GM12878 (cell line): ENCODE results near the gene POLA1. TPM values are rescaled to one million over a fixed set of nuclear protein-coding genes. Genes with fewer than 3 reads are reported as not detected.

Experiments used
- ATAC-seq: fragments of 200-7000 bp; cut with Tn5 transposase; 3 replicates; pipeline ENCODE4 v1.9.1; 2020; ENCODE audit warnings: mild to moderate bottlenecking, moderate library complexity
- BruUV-seq: library from RNA; stranded (reverse); fragments of 400-500 nt; replicated peaks from 2 replicates; lab custom pipeline; 2021; lab: Mats Ljungman, UMichigan
- CTCF ChIA-PET: fragments of 300-600 bp; sonication (Branson Sonifier 250); formaldehyde crosslinking; extraction: SDS; loops from one replicate; lab custom pipeline; 2021; ENCODE audit warnings: inconsistent platforms; lab: Yijun Ruan, JAX
- POLR2A ChIA-PET: fragments of 350-600 bp; formaldehyde crosslinking; extraction: SDS; loops from one replicate; lab custom pipeline; 2021; ENCODE audit warnings: inconsistent platforms; lab: Charles Lee
- RAD21 ChIA-PET: fragments of 300-600 bp; sonication (Branson Sonifier 250); formaldehyde crosslinking; loops from one replicate; lab custom pipeline; 2023; ENCODE audit warnings: antibody characterized with exemption; ENCODE audit not compliant: unreplicated experiment; lab: Charles Lee
- SMC1A ChIA-PET: fragments of 300-600 bp; sonication (Branson Sonifier 250); formaldehyde crosslinking; loops from one replicate; lab custom pipeline; 2023; ENCODE audit not compliant: unreplicated experiment, uncharacterized antibody; lab: Charles Lee
- DNase-seq: peaks from one replicate; pipeline ENCODE4 v3.0.0-alpha.2; 2011; ENCODE audit warnings: low read depth, low spot score
- FAIRE-seq: peaks from 3 replicates; lab custom pipeline; 2011; peaks lifted over from hg19 to GRCh38; lab: Jason Lieb, UNC
- H2AFZ ChIP-seq: 2 replicates; pipeline ENCODE4 v1.6.0; 2011; ENCODE audit warnings: low read depth, low read length, control low read depth; ENCODE audit not compliant: control insufficient read depth
- H3K27ac ChIP-seq: 2 replicates; pipeline ENCODE4 v1.5.1; 2011; ENCODE audit warnings: control low read depth; ENCODE audit not compliant: control insufficient read depth, insufficient read depth
- H3K27me3 ChIP-seq, 2 experiments: replicated peaks in 1 of 2; 2 replicates each; pipeline versions ENCODE4 v1.6.0 to v1.6.1; 2011; ENCODE audit warnings: low read length in 1 of 2; ENCODE audit not compliant: control insufficient read depth in 2 of 2, insufficient read depth in 2 of 2
- H3K36me3 ChIP-seq, 2 experiments: 2 replicates each; pipeline ENCODE4 v1.5.1; 2011; ENCODE audit warnings: low read length in 1 of 2; ENCODE audit not compliant: control insufficient read depth in 2 of 2, insufficient read depth in 2 of 2
- H3K4me1 ChIP-seq: 2 replicates; pipeline ENCODE4 v1.6.1; 2011; ENCODE audit warnings: mild to moderate bottlenecking, low read length, moderate library complexity, mixed read lengths; ENCODE audit not compliant: control insufficient read depth, insufficient read depth
- H3K4me2 ChIP-seq: 2 replicates; pipeline ENCODE4 v1.6.0; 2011; ENCODE audit warnings: control low read depth; ENCODE audit not compliant: control insufficient read depth, insufficient read depth
- H3K4me3 ChIP-seq: fragments of 200-600 bp; sonication (generic); 2 replicates; pipeline ENCODE4 v1.5.1; 2016
- H3K79me2 ChIP-seq: 2 replicates; pipeline ENCODE4 v1.6.0; 2011; ENCODE audit warnings: low read length; ENCODE audit not compliant: control insufficient read depth, insufficient read depth
- H3K9ac ChIP-seq: 2 replicates; pipeline ENCODE4 v1.8.0; 2011; ENCODE audit warnings: low read length, control low read depth, mixed read lengths; ENCODE audit not compliant: control insufficient read depth, insufficient read depth
- H3K9me3 ChIP-seq: replicated peaks from 3 replicates; pipeline ENCODE4 v1.5.1; 2011; ENCODE audit warnings: mild to moderate bottlenecking, low read length; ENCODE audit not compliant: control insufficient read depth, insufficient read depth
- H4K20me1 ChIP-seq: 2 replicates; pipeline ENCODE4 v1.6.0; 2011; ENCODE audit not compliant: control insufficient read depth, insufficient read depth
- HDAC6 ChIP-seq: fragments of 200-600 bp; sonication (generic); IDR thresholded peaks from one replicate; pipeline ENCODE4 v1.8.0; 2017; ENCODE audit warnings: antibody characterized with exemption; ENCODE audit not compliant: unreplicated experiment
- HDGF ChIP-seq: fragments of 450-650 bp; IDR thresholded peaks from 2 replicates; pipeline ENCODE4 v1.6.1; 2016; ENCODE audit warnings: antibody characterized with exemption
- JUND ChIP-seq: IDR thresholded peaks from 2 replicates; pipeline ENCODE4 v1.6.1; 2012; ENCODE audit warnings: low read depth, mild to moderate bottlenecking, low read length, improper control_type of control experiment, moderate library complexity
- NFYB ChIP-seq: IDR thresholded peaks from 2 replicates; pipeline ENCODE4 v1.6.1; 2011; ENCODE audit warnings: low read depth, mild to moderate bottlenecking, low read length, improper control_type of control experiment, moderate library complexity; ENCODE audit not compliant: insufficient read depth
- NRF1 ChIP-seq: conservative IDR thresholded peaks from 2 replicates; pipeline ENCODE4 v1.6.1; 2011; ENCODE audit warnings: mild to moderate bottlenecking, low read depth, low read length, improper control_type of control experiment
- PAX5 ChIP-seq: IDR thresholded peaks from 2 replicates; pipeline ENCODE4 v1.6.1; 2011; ENCODE audit warnings: low read depth, low read length, borderline replicate concordance
- POLR2A ChIP-seq: IDR thresholded peaks from 2 replicates; pipeline ENCODE4 v1.6.1; 2011; ENCODE audit warnings: low read depth, mild to moderate bottlenecking, low read length
- RCOR1 ChIP-seq: conservative IDR thresholded peaks from 2 replicates; pipeline ENCODE4 v1.6.1; 2012; ENCODE audit warnings: low read depth, low read length, improper control_type of control experiment
- SMAD1 ChIP-seq: fragments of 450-650 bp; IDR thresholded peaks from 2 replicates; pipeline ENCODE4 v1.6.1; 2018; ENCODE audit warnings: mild to moderate bottlenecking, low read depth; ENCODE audit not compliant: partially characterized antibody
- SRF ChIP-seq, 2 experiments: IDR thresholded peaks; 2 replicates each; pipeline ENCODE4 v1.6.1; 2011; ENCODE audit warnings: low read depth in 2 of 2, low read length in 2 of 2, mild to moderate bottlenecking in 1 of 2, moderate library complexity in 1 of 2
- STAT1 ChIP-seq: fragments of 450-650 bp; conservative IDR thresholded peaks from 2 replicates; pipeline ENCODE4 v1.6.1; 2014; ENCODE audit warnings: antibody characterized with exemption, mild to moderate bottlenecking
- SUZ12 ChIP-seq: fragments of 200-600 bp; sonication (generic); IDR thresholded peaks from one replicate; pipeline ENCODE4 v1.6.1; 2018; ENCODE audit warnings: antibody characterized with exemption, mild to moderate bottlenecking; ENCODE audit not compliant: unreplicated experiment
- TAF1 ChIP-seq: IDR thresholded peaks from 2 replicates; pipeline ENCODE4 v1.6.1; 2011; ENCODE audit warnings: mild to moderate bottlenecking, low read depth, low read length, borderline replicate concordance
- ZBTB11 ChIP-seq: fragments of 450-650 bp; formaldehyde crosslinking; IDR thresholded peaks from 2 replicates; pipeline ENCODE4 v1.5.0; 2022; ENCODE audit warnings: mild to moderate bottlenecking, missing genetic modification characterization
- WGBS: methylation state at CpG from one replicate; pipeline ENCODE4 v1.1.6; 2016; ENCODE audit warnings: low lambda C conversion rate; ENCODE audit not compliant: insufficient replicate concordance, insufficient coverage; ENCODE audit errors: missing lambda C conversion rate; 5-methylcytosine and 5-hydroxymethylcytosine counted together
- in situ Hi-C: fragments of 300-500 bp; cut with MboI; formaldehyde crosslinking; loops from 9 replicates; pipeline ENCODE4 v1.14.3; 2018; ENCODE audit warnings: mixed read lengths
- intact Hi-C: fragments of 100-400 bp; cut with micrococcal nuclease; formaldehyde crosslinking; loops from one replicate; pipeline ENCODE4 v1.14.2; 2022; ENCODE audit not compliant: unreplicated experiment
- polyA plus RNA-seq, 11 experiments: library from polyadenylated mRNA; depleted of rRNA in 4 of 11; unstranded in 6 of 11; stranded (reverse) in 5 of 11; fragments of >200 nt; fragmentation: Nextera tagmentation in 4 of 11; fragmentation: Illumina TruSeq in 1 of 11; extraction: Ambion mirVana in 4 of 11; extraction: Trizol in 1 of 11; gene quantifications; 1 replicate in 1 of 11; 2 replicates in 10 of 11; pipeline versions ENCODE4 v1.2.1 to v1.2.3, GENCODE V29; 2011 to 2016; ENCODE audit warnings: inconsistent platforms in 2 of 11, missing spikeins in 2 of 11, low read depth in 1 of 11
- total RNA-seq, 4 experiments: library from RNA; depleted of rRNA in 3 of 4; stranded (reverse); fragments of >200 nt in 3 of 4; fragmentation: Illumina TruSeq in 1 of 4; extraction: Trizol in 1 of 4; gene quantifications; 2 replicates each; pipeline versions ENCODE4 v1.2.1 to v1.2.3, GENCODE V29; 2013 to 2021

Gene POLA1
- total and polyA plus RNA-seq, 10 of the 15 experiments (the other 5 are each of a cell fraction or from before 2014, with no cell fraction given), result 6.5 to 34.7 (median 24.8) TPM

GRCh38 chrX:24879679-24880078, 186.0 kb downstream of the POLA1 start (continued):
- TF ChIP-seq PAX5 (no peak), RCOR1 (no peak), STAT1 (no peak), SRF (IDR thresholded peaks at IDR 0.05; ENCODE audit: low read depth in 2 of 2, low read length in 2 of 2) (no peak), NFYB (no peak)

GRCh38 chrX:24886916-24887315, 193.2 kb downstream of the POLA1 start:
- no peak overlapping the region for H2AFZ ChIP-seq
- RAD21 ChIA-PET, result no interaction called here
- no peak overlapping the region for H3K9ac ChIP-seq
- BruUV-seq, result no TSS peak
- no peaks in the 10 kb centered on the region for H3K4me1 ChIP-seq
- no peak overlapping the region for H3K27ac ChIP-seq
- H3K79me2 ChIP-seq, result no peaks in the 10 kb centered on the region
- H3K36me3 ChIP-seq, result 0 out of 4 replicates have a peak, but pooled peaks cover 0 to 3% of the 10 kb centered on the region in 2 experiments
- in situ Hi-C loops (no loop called here), intact Hi-C loops (no loop called here)
- no peak for FAIRE-seq
- no peak overlapping the region for H3K4me3 ChIP-seq
- no peak for DNase-seq
- WGBS, result 46% methylated on average over 4 of the region's 4 CpGs
- no peaks in the 10 kb centered on the region for H4K20me1 ChIP-seq
- H3K27me3 ChIP-seq, result no peaks in the 10 kb centered on the region
- SMC1A ChIA-PET, result interaction anchor here (0.6 to 0.9 kb wide), 2 partner anchors 59 to 122 kb away, joined by 3 read pairs; no protein-coding TSS in a partner anchor
- no peaks in the 10 kb centered on the region for H3K9me3 ChIP-seq
- no peak for ATAC-seq
- no peak overlapping the region for H3K4me2 ChIP-seq
- POLR2A ChIA-PET, result no interaction called here
- CTCF ChIA-PET, result interaction anchor here (1.0 kb wide), 1 partner anchor 48 kb away, joined by 3 read pairs; no protein-coding TSS in a partner anchor
- TF ChIP-seq TAF1, result no peak
- TF ChIP-seq JUND, result no peak
- no peak for TF ChIP-seq NRF1
- no peak for TF ChIP-seq HDAC6
- TF ChIP-seq SMAD1, result no peak
- no peak for TF ChIP-seq SUZ12
- no peak for TF ChIP-seq POLR2A
- TF ChIP-seq ZBTB11 (CRISPR knock-in tag), result no peak
- TF ChIP-seq HDGF, result no peak
